GM18507 (cell line): Measurements from ENCODE around the gene LRIT3.
A peak's percentile ranks its signal among the peaks of the same experiment; 100 is the strongest.
"Not testable (repeated sequence)": the region's sequence is repeated elsewhere in the genome, so short reads cannot be mapped to it uniquely, and the experiment has no call there.

ENCODE experiments used
- DNase-seq: peaks from one replicate; pipeline ENCODE4 v3.0.0; 2011; ENCODE audit warnings: low read depth; ENCODE audit not compliant: insufficient read length; ENCODE audit errors: extremely low spot score
- FAIRE-seq: peaks from 2 replicates; lab custom pipeline; 2011; peaks lifted over from hg19 to GRCh38; lab: Jason Lieb, UNC

LRIT3 gene

GRCh38 chr4:109846395-109847098 is 1.4 kb upstream of the LRIT3 start:
- no peak for FAIRE-seq
- DNase-seq, result no peak

GRCh38 chr4:109848501-109848900 is 594 bp downstream of the LRIT3 start:
- DNase-seq (no peak), FAIRE-seq (no peak)

- no peak for DNase-seq
- FAIRE-seq, result no peak
These were observed 2.7 kb downstream of the LRIT3 start for GRCh38 chr4:109850601-109851000.

- not testable (repeated sequence) for FAIRE-seq, DNase-seq
These were observed 11.8 kb downstream of the LRIT3 start for GRCh38 chr4:109859426-109860300.

- no peak for DNase-seq
- FAIRE-seq, result no peak
These were observed 13.4 kb downstream of the LRIT3 start for GRCh38 chr4:109861271-109861670.

GRCh38 chr4:109861916-109862511 is 14.1 kb downstream of the LRIT3 start:
- FAIRE-seq (no peak), DNase-seq (no peak)

- no peak for FAIRE-seq
These were observed 16.2 kb downstream of the LRIT3 start for GRCh38 chr4:109864134-109864533.

GRCh38 chr4:109870061-109870460 is 22.2 kb downstream of the LRIT3 start:
- DNase-seq (no peak), FAIRE-seq (no peak)

More at GRCh38 chr4:109864134-109864533, 16.2 kb downstream of the LRIT3 start:
- DNase-seq, result no peak

GRCh38 chr4:109872065-109872464 is 24.2 kb downstream of the LRIT3 start:
- DNase-seq, result no peak
- FAIRE-seq, result no peak

GRCh38 chr4:109872950-109873656 is 25.2 kb downstream of the LRIT3 start:
- DNase-seq (no peak), FAIRE-seq (no peak)

- FAIRE-seq, result no peak
- DNase-seq, result no peak
These were observed 26.0 kb downstream of the LRIT3 start for GRCh38 chr4:109873791-109874514.

- no peak for DNase-seq
- FAIRE-seq, result no peak
These were observed 27.2 kb downstream of the LRIT3 start for GRCh38 chr4:109875106-109875505.

GRCh38 chr4:109875553-109875952 is 27.6 kb downstream of the LRIT3 start:
- not testable (repeated sequence) for FAIRE-seq, DNase-seq

- no peak for DNase-seq
- no peak for FAIRE-seq
These were observed 28.8 kb downstream of the LRIT3 start for GRCh38 chr4:109876634-109877265.

- DNase-seq (peak; percentile 8), FAIRE-seq (peak; percentile 52)
These were observed 29.5 kb downstream of the LRIT3 start for GRCh38 chr4:109877400-109877799.

GRCh38 chr4:109878355-109878754 is 30.4 kb downstream of the LRIT3 start:
- DNase-seq (no peak), FAIRE-seq (no peak)

GRCh38 chr4:109879081-109879480 is 31.2 kb downstream of the LRIT3 start:
- DNase-seq (no peak), FAIRE-seq (no peak)

GRCh38 chr4:109879636-109880314 is 31.9 kb downstream of the LRIT3 start:
- DNase-seq, result no peak
- FAIRE-seq, result no peak
